HepG2 (cell line): ENCODE data around the gene ZNF865. TPM values are rescaled to one million over a fixed set of nuclear protein-coding genes. Genes with fewer than 3 reads are reported as not detected.

ENCODE experiments used
- ADNP ChIP-seq: sonication (generic); formaldehyde crosslinking; IDR thresholded peaks from 2 replicates; pipeline ENCODE4 v1.4.0; 2020; ENCODE audit warnings: missing genetic modification reagents
- CBFB ChIP-seq: sonication (generic); formaldehyde crosslinking; IDR thresholded peaks from 2 replicates; pipeline ENCODE4 v1.4.0; 2020; ENCODE audit warnings: missing genetic modification reagents
- HNF4A ChIP-seq: sonication (generic); formaldehyde crosslinking; IDR thresholded peaks from 2 replicates; pipeline ENCODE4 v1.4.0; 2020; ENCODE audit warnings: missing genetic modification reagents
- KDM6A ChIP-seq: IDR thresholded peaks from 2 replicates; pipeline ENCODE4 v1.6.1; 2016; ENCODE audit warnings: low read depth
- NFYB ChIP-seq: sonication (generic); formaldehyde crosslinking; IDR thresholded peaks from 2 replicates; pipeline ENCODE4 v1.4.0; 2020; ENCODE audit warnings: missing genetic modification reagents
- NONO ChIP-seq, 2 experiments: fragments of 450-650 bp in 1 of 2; sonication (generic) in 1 of 2; formaldehyde crosslinking in 1 of 2; IDR thresholded peaks in 1 of 2; conservative IDR thresholded peaks in 1 of 2; 2 replicates each; pipeline versions ENCODE4 v1.6.1 to v1.8.0; 2017 to 2022; ENCODE audit warnings: mild to moderate bottlenecking in 1 of 2, missing genetic modification reagents in 1 of 2, moderate library complexity in 1 of 2
- NPAS2 ChIP-seq: sonication (generic); formaldehyde crosslinking; IDR thresholded peaks from 2 replicates; pipeline ENCODE4 v1.8.0; 2022; ENCODE audit warnings: mild to moderate bottlenecking, missing genetic modification reagents, borderline replicate concordance
- YEATS4 ChIP-seq: sonication (generic); formaldehyde crosslinking; IDR thresholded peaks from 2 replicates; pipeline ENCODE4 v1.4.0; 2020; ENCODE audit warnings: missing genetic modification reagents, borderline replicate concordance
- ZNF431 ChIP-seq: sonication (generic); formaldehyde crosslinking; IDR thresholded peaks from 2 replicates; pipeline ENCODE4 v1.9.0; 2022; ENCODE audit warnings: missing genetic modification reagents, low read depth, mild to moderate bottlenecking, borderline replicate concordance
- ZNF557 ChIP-seq: sonication (generic); formaldehyde crosslinking; IDR thresholded peaks from 2 replicates; pipeline ENCODE4 v1.4.0; 2020; ENCODE audit warnings: missing genetic modification reagents
- polyA plus RNA-seq, 8 experiments: library from polyadenylated mRNA; depleted of rRNA in 3 of 8; stranded (reverse) in 7 of 8; unstranded in 1 of 8; fragments of >200 nt; fragmentation: Illumina TruSeq in 4 of 8; extraction: Trizol in 4 of 8; gene quantifications; 2 replicates each; pipeline versions ENCODE4 v1.2.1 to v1.2.3, GENCODE V29; 2011 to 2016; ENCODE audit warnings: low read depth in 4 of 8, missing spikeins in 1 of 8, mixed read lengths in 1 of 8; ENCODE audit not compliant: insufficient read depth in 1 of 8
- total RNA-seq, 5 experiments: library from RNA; depleted of rRNA; stranded (reverse); fragments of >200 nt; fragmentation: Illumina TruSeq; extraction: Trizol; gene quantifications; 2 replicates each; pipeline ENCODE4 v1.2.3, GENCODE V29; 2016; ENCODE audit warnings: low read depth in 1 of 5
- TF ChIP-seq, protein P1 (sequence below): sonication (generic); formaldehyde crosslinking; IDR thresholded peaks from 2 replicates; pipeline ENCODE4 v1.5.0; 2020; ENCODE audit warnings: missing genetic modification reagents, mild to moderate bottlenecking, borderline replicate concordance
- TF ChIP-seq, protein P2 (sequence below): sonication (generic); formaldehyde crosslinking; IDR thresholded peaks from 2 replicates; pipeline ENCODE4 v1.5.0; 2020; ENCODE audit warnings: missing genetic modification reagents
- TF ChIP-seq, protein P3 (sequence below): sonication (generic); formaldehyde crosslinking; IDR thresholded peaks from 2 replicates; pipeline ENCODE4 v1.5.0; 2020; ENCODE audit warnings: mild to moderate bottlenecking, missing genetic modification reagents, borderline replicate concordance
- TF ChIP-seq, protein P4 (sequence below): sonication (generic); formaldehyde crosslinking; IDR thresholded peaks from 2 replicates; pipeline ENCODE4 v1.4.0; 2020; ENCODE audit warnings: mild to moderate bottlenecking, missing genetic modification reagents

ZNF865 gene
- total and polyA plus RNA-seq, 2 of the 13 experiments (the other 11 are each of a cell fraction or from before 2014, with no cell fraction given), result 0.93 to 1.0 TPM

DNA sequence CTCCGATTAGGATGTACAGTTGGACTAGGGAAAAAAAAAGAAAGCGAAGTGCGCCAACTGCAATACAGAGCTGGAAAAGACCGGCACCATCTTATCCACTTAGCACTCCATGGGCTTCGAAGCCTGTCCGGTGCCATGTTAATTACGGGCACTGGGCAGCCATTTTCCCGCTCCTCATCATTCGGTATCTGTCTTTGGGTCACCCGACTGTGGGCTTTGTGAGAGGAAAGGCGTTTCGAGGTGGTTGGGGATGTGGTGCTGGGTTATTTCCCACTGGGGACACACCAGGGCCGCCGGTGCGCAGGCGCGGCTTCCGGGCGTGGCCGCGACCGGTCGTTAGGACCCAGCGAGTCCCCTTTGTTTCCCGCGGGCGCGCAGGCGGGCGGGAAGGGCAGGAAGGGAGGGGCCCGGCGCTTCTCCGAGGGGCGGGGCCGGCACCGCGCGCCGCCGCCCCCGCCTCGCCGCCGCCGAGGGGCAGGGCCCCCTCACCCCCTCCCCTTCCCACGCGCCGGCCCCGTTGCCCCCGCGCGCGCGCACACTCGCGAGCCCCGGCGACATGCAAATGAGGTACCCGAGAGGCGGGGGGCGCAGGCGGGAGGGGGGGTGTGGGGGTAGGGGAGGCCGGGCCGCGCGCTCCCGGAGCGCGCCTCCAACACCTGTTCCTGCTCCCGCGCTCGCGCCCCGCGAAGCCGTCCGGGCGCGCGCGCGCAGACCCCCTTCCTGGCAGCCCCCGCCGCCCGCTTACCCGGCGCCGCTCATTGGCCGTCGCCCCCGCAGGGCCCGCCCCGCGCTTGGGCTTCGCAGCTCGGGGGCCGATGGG, 5.4 kb upstream of the ZNF865 start, which contains the start of gene ZNF524 (continued):
- TF ChIP-seq, protein P1, sequence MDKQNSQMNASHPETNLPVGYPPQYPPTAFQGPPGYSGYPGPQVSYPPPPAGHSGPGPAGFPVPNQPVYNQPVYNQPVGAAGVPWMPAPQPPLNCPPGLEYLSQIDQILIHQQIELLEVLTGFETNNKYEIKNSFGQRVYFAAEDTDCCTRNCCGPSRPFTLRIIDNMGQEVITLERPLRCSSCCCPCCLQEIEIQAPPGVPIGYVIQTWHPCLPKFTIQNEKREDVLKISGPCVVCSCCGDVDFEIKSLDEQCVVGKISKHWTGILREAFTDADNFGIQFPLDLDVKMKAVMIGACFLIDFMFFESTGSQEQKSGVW (CRISPR knock-in tag), result no peak
- TF ChIP-seq YEATS4 (CRISPR knock-in tag) (no peak; the same call in none of the 2 replicates), NPAS2 (CRISPR knock-in tag) (no peak), ZNF431 (CRISPR knock-in tag) (no peak), NONO (IDR thresholded peaks at IDR 0.05) (no peak), NONO (CRISPR knock-in tag; conservative IDR thresholded peaks at IDR 0.05) (peak; percentile 17), CBFB (peak; percentile 69; the same call in 1 of the 2 replicates), ZNF557 (no peak), ADNP (CRISPR knock-in tag) (no peak), HNF4A (no peak), KDM6A (CRISPR knock-in tag) (no peak), NFYB (CRISPR knock-in tag) (peak; percentile 67)
- TF ChIP-seq, protein P2, sequence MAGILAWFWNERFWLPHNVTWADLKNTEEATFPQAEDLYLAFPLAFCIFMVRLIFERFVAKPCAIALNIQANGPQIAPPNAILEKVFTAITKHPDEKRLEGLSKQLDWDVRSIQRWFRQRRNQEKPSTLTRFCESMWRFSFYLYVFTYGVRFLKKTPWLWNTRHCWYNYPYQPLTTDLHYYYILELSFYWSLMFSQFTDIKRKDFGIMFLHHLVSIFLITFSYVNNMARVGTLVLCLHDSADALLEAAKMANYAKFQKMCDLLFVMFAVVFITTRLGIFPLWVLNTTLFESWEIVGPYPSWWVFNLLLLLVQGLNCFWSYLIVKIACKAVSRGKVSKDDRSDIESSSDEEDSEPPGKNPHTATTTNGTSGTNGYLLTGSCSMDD (CRISPR knock-in tag), result no peak
- TF ChIP-seq, protein P3, sequence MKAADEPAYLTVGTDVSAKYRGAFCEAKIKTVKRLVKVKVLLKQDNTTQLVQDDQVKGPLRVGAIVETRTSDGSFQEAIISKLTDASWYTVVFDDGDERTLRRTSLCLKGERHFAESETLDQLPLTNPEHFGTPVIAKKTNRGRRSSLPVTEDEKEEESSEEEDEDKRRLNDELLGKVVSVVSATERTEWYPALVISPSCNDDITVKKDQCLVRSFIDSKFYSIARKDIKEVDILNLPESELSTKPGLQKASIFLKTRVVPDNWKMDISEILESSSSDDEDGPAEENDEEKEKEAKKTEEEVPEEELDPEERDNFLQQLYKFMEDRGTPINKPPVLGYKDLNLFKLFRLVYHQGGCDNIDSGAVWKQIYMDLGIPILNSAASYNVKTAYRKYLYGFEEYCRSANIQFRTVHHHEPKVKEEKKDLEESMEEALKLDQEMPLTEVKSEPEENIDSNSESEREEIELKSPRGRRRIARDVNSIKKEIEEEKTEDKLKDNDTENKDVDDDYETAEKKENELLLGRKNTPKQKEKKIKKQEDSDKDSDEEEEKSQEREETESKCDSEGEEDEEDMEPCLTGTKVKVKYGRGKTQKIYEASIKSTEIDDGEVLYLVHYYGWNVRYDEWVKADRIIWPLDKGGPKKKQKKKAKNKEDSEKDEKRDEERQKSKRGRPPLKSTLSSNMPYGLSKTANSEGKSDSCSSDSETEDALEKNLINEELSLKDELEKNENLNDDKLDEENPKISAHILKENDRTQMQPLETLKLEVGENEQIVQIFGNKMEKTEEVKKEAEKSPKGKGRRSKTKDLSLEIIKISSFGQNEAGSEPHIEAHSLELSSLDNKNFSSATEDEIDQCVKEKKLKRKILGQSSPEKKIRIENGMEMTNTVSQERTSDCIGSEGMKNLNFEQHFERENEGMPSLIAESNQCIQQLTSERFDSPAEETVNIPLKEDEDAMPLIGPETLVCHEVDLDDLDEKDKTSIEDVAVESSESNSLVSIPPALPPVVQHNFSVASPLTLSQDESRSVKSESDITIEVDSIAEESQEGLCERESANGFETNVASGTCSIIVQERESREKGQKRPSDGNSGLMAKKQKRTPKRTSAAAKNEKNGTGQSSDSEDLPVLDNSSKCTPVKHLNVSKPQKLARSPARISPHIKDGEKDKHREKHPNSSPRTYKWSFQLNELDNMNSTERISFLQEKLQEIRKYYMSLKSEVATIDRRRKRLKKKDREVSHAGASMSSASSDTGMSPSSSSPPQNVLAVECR (CRISPR knock-in tag), result 0 out of 2 replicates have a peak, but pooled peaks have one; percentile 4
- TF ChIP-seq, protein P4, sequence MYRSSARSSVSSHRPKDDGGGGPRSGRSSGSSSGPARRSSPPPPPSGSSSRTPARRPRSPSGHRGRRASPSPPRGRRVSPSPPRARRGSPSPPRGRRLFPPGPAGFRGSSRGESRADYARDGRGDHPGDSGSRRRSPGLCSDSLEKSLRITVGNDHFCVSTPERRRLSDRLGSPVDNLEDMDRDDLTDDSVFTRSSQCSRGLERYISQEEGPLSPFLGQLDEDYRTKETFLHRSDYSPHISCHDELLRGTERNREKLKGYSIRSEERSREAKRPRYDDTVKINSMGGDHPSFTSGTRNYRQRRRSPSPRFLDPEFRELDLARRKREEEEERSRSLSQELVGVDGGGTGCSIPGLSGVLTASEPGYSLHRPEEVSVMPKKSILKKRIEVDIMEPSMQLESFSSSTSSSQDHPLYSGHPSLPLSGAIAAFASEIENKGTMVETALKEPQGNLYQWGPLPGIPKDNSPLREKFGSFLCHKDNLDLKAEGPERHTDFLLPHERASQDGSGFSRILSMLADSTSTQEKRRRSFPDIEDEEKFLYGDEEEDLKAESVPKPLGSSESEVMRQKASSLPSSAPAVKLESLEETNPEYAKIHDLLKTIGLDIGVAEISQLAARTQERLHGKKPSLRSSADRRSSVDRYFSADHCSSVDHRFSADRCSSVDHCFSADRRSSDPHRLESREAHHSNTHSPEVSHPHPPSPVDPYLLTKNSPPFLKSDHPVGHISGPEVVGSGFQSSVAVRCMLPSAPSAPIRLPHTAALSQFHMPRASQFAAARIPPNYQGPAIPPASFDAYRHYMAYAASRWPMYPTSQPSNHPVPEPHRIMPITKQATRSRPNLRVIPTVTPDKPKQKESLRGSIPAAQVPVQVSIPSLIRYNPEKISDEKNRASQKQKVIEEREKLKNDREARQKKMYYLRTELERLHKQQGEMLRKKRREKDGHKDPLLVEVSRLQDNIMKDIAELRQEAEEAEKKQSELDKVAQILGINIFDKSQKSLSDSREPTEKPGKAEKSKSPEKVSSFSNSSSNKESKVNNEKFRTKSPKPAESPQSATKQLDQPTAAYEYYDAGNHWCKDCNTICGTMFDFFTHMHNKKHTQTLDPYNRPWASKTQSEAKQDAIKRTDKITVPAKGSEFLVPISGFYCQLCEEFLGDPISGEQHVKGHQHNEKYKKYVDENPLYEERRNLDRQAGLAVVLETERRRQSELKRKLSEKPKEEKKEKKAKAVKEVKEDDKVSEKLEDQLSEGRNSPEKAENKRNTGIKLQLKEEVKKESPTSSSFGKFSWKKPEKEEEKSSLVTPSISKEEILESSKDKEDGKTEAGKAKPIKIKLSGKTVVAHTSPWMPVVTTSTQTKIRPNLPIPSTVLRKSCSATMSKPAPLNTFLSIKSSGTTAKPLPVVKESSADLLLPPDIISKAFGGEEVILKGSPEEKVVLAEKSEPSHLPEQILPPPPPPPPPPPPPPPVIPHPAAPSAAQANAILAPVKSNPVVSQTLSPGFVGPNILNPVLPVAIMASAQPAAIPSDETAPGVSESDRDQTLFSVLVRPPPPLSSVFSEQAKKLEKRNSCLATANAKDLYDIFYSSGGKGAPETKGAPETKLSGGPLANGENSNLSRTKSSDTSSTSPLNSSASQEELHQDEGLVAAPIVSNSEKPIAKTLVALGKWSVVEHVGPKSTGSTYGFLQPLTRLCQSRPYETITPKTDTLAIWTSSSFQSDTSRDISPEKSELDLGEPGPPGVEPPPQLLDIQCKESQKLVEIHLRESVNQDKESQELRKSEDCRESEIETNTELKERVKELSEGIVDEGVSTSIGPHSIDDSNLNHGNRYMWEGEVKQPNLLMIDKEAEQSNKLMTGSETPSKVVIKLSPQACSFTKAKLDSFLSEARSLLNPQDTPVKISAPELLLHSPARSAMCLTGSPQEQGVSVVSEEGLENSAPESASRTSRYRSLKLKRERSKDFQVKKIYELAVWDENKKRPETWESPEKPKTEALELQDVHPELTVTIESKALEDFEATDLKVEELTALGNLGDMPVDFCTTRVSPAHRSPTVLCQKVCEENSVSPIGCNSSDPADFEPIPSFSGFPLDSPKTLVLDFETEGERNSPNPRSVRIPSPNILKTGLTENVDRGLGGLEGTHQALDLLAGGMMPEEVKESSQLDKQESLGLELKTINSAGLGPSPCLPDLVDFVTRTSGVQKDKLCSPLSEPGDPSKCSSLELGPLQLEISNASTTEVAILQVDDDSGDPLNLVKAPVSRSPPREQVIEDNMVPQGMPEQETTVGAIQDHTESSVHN (CRISPR knock-in tag), result no peak
